Measurements from ENCODE around the gene UIMC1. TPM values are rescaled to one million over a fixed set of nuclear protein-coding genes. Genes with fewer than 3 reads are reported as not detected.
A peak's percentile ranks its signal among the peaks of the same experiment; 100 is the strongest.

The UIMC1 gene
- total RNA-seq, 1 donor from 2014 or later = 45.2 TPM

DNA sequence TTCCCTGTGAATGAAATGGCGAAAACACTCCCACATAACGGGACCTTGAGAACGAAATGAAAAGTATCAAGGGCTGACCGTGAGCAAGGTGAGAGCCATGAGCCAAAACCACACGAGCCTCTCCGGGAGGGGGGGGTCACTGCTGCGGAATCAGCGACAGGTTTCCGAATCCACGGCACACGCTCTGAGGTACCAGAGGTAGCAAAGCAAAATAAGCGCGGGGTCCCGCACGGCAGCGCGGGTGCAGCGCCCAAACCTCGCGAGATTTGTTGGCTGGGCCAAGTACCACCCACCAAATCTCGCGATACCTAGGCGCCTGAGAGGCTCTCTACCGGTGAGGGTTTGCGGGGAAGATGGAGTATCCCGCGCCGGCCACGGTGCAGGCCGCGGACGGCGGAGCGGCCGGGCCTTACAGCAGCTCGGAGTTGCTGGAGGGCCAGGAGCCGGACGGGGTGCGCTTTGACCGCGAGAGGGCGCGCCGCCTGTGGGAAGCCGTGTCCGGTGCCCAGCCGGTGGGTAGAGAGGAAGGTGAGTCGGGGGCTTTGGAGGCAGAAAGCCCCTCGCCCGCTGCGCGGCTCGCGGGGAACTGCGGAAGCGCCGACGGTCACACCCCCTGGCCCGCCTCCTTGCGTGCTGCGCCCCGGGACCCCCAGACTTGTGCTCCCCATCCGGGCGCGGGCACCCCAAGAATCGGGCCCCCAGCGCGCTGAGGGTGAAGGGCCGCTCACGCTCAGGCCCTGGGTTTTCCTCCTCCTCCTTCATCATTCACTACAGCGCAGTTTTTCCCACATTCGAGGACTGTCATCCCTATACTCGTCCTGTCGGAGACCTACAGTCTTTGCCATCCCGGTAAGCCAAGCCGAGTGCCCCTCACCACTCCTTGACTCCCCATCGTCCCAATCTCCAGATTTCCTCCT is 16.1 kb upstream of the UIMC1 start, which contains the start of gene ZNF346:
TSS of gene ZNF346 (plus strand) at position 311 of the 917 bp plus-strand sequence. CDS start at position 354, 43 bp downstream.
- DNase-seq (ENCODE audit: low spot score in 2 of 2, unreplicated experiment in 2 of 2) = peak; percentile 92
- no peaks in the 10 kb centered on the region for H3K9me3 Mint-ChIP-seq
- H3K4me1 Mint-ChIP-seq = peaks cover 26% of the 10 kb centered on the region
- peak within 1 kb of the TSS; percentile 99 for H3K4me3 Mint-ChIP-seq
- TF ChIP-seq, protein P1, sequence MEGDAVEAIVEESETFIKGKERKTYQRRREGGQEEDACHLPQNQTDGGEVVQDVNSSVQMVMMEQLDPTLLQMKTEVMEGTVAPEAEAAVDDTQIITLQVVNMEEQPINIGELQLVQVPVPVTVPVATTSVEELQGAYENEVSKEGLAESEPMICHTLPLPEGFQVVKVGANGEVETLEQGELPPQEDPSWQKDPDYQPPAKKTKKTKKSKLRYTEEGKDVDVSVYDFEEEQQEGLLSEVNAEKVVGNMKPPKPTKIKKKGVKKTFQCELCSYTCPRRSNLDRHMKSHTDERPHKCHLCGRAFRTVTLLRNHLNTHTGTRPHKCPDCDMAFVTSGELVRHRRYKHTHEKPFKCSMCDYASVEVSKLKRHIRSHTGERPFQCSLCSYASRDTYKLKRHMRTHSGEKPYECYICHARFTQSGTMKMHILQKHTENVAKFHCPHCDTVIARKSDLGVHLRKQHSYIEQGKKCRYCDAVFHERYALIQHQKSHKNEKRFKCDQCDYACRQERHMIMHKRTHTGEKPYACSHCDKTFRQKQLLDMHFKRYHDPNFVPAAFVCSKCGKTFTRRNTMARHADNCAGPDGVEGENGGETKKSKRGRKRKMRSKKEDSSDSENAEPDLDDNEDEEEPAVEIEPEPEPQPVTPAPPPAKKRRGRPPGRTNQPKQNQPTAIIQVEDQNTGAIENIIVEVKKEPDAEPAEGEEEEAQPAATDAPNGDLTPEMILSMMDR (IDR thresholded peaks at IDR 0.05; ENCODE audit: unreplicated experiment) = peak; percentile 53
- peaks cover 9% of the 10 kb centered on the region for H3K36me3 Mint-ChIP-seq
- H3K27ac Mint-ChIP-seq = peak within 1 kb of the TSS; percentile 99
- no peaks in the 10 kb centered on the region for H3K27me3 Mint-ChIP-seq (ENCODE audit: low read depth)

DNA sequence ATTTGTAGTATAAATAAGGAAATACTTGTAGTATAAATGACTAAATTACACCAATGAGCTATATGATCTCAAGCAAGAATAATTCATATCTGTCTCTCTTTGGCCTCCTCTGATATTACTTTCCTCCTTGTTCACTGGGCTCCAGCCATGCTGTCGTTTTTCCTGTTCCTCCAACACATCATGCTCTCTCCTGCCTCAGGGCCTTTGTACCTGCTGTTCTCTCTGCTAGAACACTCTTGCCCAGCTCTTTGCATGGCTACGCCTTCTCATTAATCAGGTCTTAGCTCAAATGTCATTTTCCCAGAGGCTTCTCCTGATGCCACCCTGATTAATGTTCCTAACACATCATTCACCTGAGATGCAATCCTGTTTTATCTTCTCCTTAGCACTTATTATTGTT is 13.5 kb upstream of the UIMC1 start:
- no peak for DNase-seq (ENCODE audit: low spot score in 2 of 2, unreplicated experiment in 2 of 2)
- Mint-ChIP-seq H3K27ac (no peak overlapping the region), H3K27me3 (ENCODE audit: low read depth) (no peaks in the 10 kb centered on the region), H3K9me3 (no peaks in the 10 kb centered on the region), H3K4me3 (no peak overlapping the region), H3K36me3 (peaks cover 3% of the 10 kb centered on the region), H3K4me1 (peaks cover 22% of the 10 kb centered on the region)
- TF ChIP-seq, protein P1 (IDR thresholded peaks at IDR 0.05; ENCODE audit: unreplicated experiment) = no peak

DNA sequence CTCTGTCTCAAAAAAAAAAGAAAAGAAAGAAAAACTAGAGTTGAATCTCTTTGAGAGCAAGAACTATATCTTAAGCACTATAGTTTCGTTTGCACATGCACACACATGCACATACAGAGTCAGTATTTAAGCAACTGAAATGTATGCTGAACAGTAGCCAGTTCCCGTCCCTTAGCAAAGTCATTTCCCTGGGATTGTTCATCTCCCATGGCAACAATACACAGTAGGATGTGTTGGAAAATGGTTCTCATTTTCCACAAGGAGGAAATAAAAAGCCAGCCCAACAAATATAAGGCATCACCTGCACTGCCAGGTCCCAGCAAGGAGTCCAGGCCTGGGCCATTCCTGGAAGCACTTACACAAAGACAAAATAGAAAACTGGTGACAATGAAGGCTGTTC is 11.8 kb upstream of the UIMC1 start:
- H3K27ac Mint-ChIP-seq = no peak overlapping the region
- TF ChIP-seq, protein P1 (IDR thresholded peaks at IDR 0.05; ENCODE audit: unreplicated experiment) = no peak
- H3K36me3 Mint-ChIP-seq = no peaks in the 10 kb centered on the region
- no peak for DNase-seq (ENCODE audit: low spot score in 2 of 2, unreplicated experiment in 2 of 2)
- H3K4me3 Mint-ChIP-seq = no peak overlapping the region
- no peaks in the 10 kb centered on the region for H3K27me3 Mint-ChIP-seq (ENCODE audit: low read depth)
- H3K9me3 Mint-ChIP-seq = no peaks in the 10 kb centered on the region
- peaks cover 11% of the 10 kb centered on the region for H3K4me1 Mint-ChIP-seq

DNA sequence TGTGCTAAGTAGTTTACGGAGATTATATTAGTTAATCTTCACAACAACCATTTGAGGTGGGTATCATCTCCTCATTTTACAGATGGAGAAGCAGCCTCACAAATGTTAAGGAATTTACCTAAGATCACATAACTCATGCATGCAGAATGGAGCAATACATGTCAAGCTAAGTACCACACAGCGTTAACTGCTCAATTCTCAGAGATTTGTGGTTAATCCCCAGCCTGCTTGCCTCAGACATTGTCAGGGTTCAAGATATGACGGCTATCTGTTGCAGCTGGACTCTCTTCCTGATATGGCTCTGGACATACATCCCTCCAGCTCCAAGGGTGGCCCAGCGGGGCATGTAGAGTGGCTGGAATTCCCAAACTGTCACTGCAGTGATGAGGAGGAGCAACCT is 8.6 kb upstream of the UIMC1 start:
- DNase-seq (ENCODE audit: low spot score in 2 of 2, unreplicated experiment in 2 of 2) = no peak
- Mint-ChIP-seq H3K27ac (no peak overlapping the region), H3K27me3 (ENCODE audit: low read depth) (no peaks in the 10 kb centered on the region), H3K9me3 (no peaks in the 10 kb centered on the region), H3K36me3 (no peaks in the 10 kb centered on the region), H3K4me1 (no peaks in the 10 kb centered on the region), H3K4me3 (no peak overlapping the region)
- TF ChIP-seq, protein P1 (IDR thresholded peaks at IDR 0.05; ENCODE audit: unreplicated experiment) = no peak

DNA sequence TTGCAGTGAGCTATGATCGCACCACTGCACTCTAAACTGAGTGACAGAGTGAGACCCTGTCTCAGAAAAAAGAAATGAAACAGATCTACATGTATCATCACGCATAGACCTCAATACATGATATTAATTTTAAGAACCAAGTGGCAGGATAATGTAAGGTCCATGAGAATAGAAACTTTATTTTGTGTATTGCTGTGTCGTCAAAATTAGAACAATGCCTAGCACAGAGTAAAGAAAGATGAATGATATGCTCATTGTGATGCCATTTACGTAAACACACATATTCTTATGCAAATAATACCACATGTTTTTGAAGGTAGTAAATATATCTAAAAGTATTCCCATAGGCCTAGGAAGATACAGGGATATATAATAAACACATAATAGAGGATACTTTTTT is 3.6 kb upstream of the UIMC1 start:
- Mint-ChIP-seq H3K36me3 (no peaks in the 10 kb centered on the region), H3K27ac (no peak overlapping the region), H3K4me1 (peaks cover 5% of the 10 kb centered on the region), H3K27me3 (ENCODE audit: low read depth) (no peaks in the 10 kb centered on the region), H3K4me3 (no peak overlapping the region), H3K9me3 (no peaks in the 10 kb centered on the region)
- TF ChIP-seq, protein P1 (IDR thresholded peaks at IDR 0.05; ENCODE audit: unreplicated experiment) = no peak
- no peak for DNase-seq (ENCODE audit: low spot score in 2 of 2, unreplicated experiment in 2 of 2)
